ENCODE results near the gene ZNF385D. TPM values are rescaled to one million over a fixed set of nuclear protein-coding genes. Genes with fewer than 3 reads are reported as not detected.
A peak's percentile ranks its signal among the peaks of the same experiment; 100 is the strongest.

Gene ZNF385D
- total and polyA plus RNA-seq, 4 donors: 0.17 to 30.9 (median 1.9) TPM

DNA sequence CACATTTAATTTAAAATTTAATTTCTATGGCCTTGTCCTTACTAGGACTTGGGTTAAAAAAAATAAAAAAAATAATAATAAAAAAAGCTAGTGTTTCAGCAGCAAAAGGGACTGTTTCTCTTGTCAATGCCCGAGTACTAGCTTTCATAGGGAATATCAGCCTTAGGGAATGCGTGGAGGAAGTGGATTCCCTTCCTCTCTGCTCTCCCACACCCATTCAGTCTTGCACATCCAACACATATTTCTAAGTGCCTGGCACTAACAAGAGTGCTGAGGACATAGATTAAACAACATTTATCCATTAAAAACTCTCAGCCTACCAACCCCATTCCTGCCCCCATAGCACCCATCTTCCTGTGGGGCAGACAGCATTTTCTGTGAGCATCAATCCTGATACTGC lies 6.2 kb downstream of the ZNF385D start:
- 79 to 81% methylated on average over 2 of the region's 2 CpGs for WGBS, 2 donors
- Histone ChIP-seq H3K4me3 (no peak overlapping the region), H3K4me1 (ENCODE audit: control insufficient read depth in 5 of 5, insufficient read depth in 5 of 5, low read length in 5 of 5) (peaks cover 1 to 38% (median 12%) of the 10 kb centered on the region in 5 donors), H3K9me3 (ENCODE audit: control insufficient read depth in 4 of 4, insufficient read depth in 3 of 4, low read length in 3 of 4) (peaks cover 0 to 3% (median 0%) of the 10 kb centered on the region in 4 donors), H3K27me3 (ENCODE audit: control insufficient read depth in 3 of 3, insufficient read depth in 3 of 3, low read length in 2 of 3) (no peaks in the 10 kb centered on the region), H3K9ac (ENCODE audit: insufficient read depth in 1 of 2, low read length in 2 of 2) (no peak overlapping the region), H3K27ac (ENCODE audit: low read depth in 1 of 2, low read length in 1 of 2) (no peak overlapping the region), H3K36me3 (ENCODE audit: control insufficient read depth in 4 of 4, insufficient read depth in 4 of 4, low read length in 4 of 4) (no peaks in the 10 kb centered on the region)
- DNase-seq (peak in 1 of 3 donors; percentile 22), ATAC-seq (ENCODE audit: insufficient read depth, low FRiP score) (no peak)
- TF ChIP-seq, protein P1, sequence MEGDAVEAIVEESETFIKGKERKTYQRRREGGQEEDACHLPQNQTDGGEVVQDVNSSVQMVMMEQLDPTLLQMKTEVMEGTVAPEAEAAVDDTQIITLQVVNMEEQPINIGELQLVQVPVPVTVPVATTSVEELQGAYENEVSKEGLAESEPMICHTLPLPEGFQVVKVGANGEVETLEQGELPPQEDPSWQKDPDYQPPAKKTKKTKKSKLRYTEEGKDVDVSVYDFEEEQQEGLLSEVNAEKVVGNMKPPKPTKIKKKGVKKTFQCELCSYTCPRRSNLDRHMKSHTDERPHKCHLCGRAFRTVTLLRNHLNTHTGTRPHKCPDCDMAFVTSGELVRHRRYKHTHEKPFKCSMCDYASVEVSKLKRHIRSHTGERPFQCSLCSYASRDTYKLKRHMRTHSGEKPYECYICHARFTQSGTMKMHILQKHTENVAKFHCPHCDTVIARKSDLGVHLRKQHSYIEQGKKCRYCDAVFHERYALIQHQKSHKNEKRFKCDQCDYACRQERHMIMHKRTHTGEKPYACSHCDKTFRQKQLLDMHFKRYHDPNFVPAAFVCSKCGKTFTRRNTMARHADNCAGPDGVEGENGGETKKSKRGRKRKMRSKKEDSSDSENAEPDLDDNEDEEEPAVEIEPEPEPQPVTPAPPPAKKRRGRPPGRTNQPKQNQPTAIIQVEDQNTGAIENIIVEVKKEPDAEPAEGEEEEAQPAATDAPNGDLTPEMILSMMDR (IDR thresholded peaks at IDR 0.05; ENCODE audit: control extremely low read depth, extremely low read depth): no peak

DNA sequence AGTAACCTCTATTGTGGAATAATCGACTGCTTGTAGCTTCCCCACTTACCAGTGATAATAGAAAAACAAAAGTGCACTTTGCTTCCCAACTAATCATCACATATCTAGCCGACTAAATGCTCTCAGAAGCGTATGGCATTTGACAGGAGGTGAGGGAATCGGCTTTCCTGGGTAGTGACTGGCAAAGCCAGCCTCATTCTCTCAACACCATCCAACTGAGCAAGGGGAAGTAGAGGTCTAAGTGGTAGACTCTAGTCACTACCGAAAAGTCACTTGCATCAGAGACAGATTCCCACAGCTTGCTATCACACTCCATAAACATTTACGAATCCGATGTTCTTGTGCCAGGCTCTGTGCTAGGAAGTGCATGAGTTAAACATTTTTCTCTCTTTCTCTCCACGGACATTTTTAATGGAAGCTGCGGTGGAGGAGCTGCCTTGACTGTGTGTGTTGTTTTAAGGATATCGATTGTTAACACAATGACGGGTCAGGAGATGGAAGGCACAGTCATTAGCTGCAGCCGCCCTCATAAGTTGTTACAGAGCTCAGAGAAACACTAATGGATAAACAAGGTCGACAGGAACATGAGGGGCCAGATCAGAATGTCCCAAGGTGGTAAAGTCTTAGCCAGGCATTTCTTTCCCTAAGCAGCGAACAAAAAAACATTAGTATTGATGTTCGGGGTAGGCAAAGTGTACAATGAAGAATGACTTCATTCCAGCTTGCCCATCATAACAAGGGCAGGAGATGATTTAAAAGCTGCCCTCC lies 11.9 kb downstream of the ZNF385D start:
- H3K4me3 ChIP-seq: no peak overlapping the region
- TF ChIP-seq, protein P1 (IDR thresholded peaks at IDR 0.05; ENCODE audit: control extremely low read depth, extremely low read depth): no peak
- 77% methylated on average over 15 of the region's 15 CpGs for WGBS, 2 donors

DNA sequence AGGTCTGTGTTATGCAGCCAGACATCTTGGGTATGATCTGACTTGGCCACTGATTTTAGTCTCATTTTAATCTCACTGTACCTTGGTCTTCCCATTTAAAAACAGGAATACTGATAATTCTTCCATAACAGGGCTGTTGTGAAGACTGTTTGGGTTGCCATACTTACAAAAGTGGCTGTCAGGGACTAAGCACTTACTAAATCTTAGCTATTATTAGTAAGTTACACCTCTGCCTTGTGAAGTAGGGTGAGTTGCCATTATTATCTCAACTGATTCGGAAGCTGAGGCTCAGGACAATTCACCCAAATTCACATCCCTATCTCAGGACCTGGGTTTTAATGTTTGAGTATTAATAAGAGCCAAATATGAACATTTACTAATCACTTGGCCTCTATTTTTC lies 12.7 kb downstream of the ZNF385D start:
- Histone ChIP-seq H3K27ac (ENCODE audit: low read depth in 1 of 2, low read length in 1 of 2) (no peak overlapping the region), H3K27me3 (ENCODE audit: control insufficient read depth in 3 of 3, insufficient read depth in 3 of 3, low read length in 2 of 3) (no peaks in the 10 kb centered on the region), H3K9me3 (ENCODE audit: control insufficient read depth in 4 of 4, insufficient read depth in 3 of 4, low read length in 3 of 4) (peaks cover 0 to under 1% (median 0%) of the 10 kb centered on the region in 4 donors), H3K4me1 (ENCODE audit: control insufficient read depth in 5 of 5, insufficient read depth in 5 of 5, low read length in 5 of 5) (peaks cover 0 to 8% (median 0%) of the 10 kb centered on the region in 5 donors), H3K9ac (ENCODE audit: insufficient read depth in 1 of 2, low read length in 2 of 2) (no peak overlapping the region), H3K4me3 (no peak overlapping the region), H3K36me3 (ENCODE audit: control insufficient read depth in 4 of 4, insufficient read depth in 4 of 4, low read length in 4 of 4) (no peaks in the 10 kb centered on the region)
- no peak for ATAC-seq (ENCODE audit: insufficient read depth, low FRiP score)
- 83 to 89% methylated on average over 1 of the region's 1 CpG for WGBS, 2 donors
- no peak for DNase-seq
- TF ChIP-seq, protein P1 (IDR thresholded peaks at IDR 0.05; ENCODE audit: control extremely low read depth, extremely low read depth): no peak

More for the DNA sequence above, 11.9 kb downstream of the ZNF385D start:
- H3K36me3 ChIP-seq (ENCODE audit: control insufficient read depth in 4 of 4, insufficient read depth in 4 of 4, low read length in 4 of 4): no peaks in the 10 kb centered on the region
- no peak overlapping the region for H3K27ac ChIP-seq (ENCODE audit: low read depth in 1 of 2, low read length in 1 of 2)
- peaks cover 0 to 3% (median 0%) of the 10 kb centered on the region in 4 donors for H3K9me3 ChIP-seq (ENCODE audit: control insufficient read depth in 4 of 4, insufficient read depth in 3 of 4, low read length in 3 of 4)
- no peaks in the 10 kb centered on the region for H3K27me3 ChIP-seq (ENCODE audit: control insufficient read depth in 3 of 3, insufficient read depth in 3 of 3, low read length in 2 of 3)
- H3K9ac ChIP-seq (ENCODE audit: insufficient read depth in 1 of 2, low read length in 2 of 2): no peak overlapping the region
- ATAC-seq (ENCODE audit: insufficient read depth, low FRiP score): no peak
- no peak for DNase-seq
- H3K4me1 ChIP-seq (ENCODE audit: control insufficient read depth in 5 of 5, insufficient read depth in 5 of 5, low read length in 5 of 5): peaks cover 0 to 8% (median 0%) of the 10 kb centered on the region in 5 donors

Measured in lung (tissue), 12 donors.